ENCODE data around the gene IMP4.

The IMP4 gene

DNA sequence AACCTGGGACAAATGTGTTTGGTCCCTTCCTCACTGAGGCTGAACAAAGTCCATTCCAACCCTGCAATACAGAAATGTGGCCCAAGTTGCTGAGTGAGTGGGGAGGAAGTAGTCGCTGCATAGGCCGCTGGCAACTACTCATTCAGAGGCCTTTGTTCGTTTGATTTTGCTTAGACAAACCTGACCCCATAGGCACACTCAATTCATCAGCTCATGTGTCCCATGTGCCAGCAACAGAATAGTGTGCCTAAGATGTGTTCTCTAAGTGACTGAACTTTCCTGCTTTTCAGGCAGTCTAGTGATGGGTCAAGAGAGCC lies 36.2 kb downstream of the IMP4 start:
- DNase-seq, result no peak

DNA sequence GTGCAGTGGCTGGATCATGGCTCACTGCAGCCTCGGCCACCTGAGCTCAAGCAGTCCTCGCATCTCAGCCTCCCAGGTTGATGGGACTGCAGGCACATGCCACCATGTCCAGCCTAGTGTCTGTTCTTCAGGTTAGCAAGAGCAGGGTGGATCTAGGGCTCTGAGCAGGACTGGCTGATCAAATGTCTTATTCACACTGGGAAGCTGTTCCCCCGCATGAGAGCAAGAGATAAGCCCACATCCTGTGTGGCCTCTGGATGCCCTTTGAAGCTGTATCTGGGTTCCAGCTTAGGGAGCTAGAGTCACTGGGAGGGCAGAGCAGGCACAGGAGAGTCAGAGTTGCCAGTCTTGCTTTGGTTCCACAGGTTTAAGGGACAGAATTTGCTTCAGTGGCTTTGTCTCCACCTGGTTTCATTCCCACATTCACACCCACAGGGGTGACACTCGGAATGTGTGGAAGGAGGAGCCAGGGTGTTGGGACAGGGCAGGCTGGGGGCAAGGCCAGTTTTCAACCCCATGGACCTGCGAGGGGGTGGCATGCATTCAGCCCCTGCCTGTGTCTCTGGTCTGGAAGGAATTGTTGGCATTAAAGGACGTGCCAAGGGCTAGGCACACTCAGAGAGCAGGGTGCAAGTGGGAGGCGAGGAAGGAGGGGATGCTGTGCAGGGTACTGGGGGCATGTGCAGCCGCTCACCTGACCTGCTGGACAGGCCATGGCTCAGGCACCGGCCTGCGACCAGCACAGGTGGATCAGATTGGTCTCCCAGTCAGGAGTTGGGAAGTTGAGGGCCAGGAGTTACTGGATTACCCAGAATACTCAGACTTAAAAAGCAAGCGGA lies 37.6 kb downstream of the IMP4 start:
- DNase-seq, result no peak

DNA sequence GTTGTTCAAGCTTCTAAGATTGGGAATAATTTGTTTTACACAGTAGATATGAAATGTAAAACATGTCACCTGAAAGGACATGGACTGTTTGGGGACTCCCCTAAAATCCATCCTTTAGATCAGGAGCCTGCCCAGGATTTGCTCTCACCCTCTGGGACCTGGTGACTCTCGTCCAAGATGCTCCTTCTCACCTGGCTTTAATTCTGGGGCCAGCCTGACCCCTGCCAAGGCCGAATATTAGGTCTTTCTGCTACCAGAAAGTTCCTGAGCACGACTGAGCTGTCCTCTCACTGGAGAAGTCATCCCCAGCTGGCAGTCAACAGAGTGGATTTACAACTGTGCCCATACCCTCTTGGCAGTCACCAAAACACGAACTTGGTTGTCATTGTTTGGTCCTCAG lies 38.4 kb downstream of the IMP4 start:
- no peak for DNase-seq

DNA sequence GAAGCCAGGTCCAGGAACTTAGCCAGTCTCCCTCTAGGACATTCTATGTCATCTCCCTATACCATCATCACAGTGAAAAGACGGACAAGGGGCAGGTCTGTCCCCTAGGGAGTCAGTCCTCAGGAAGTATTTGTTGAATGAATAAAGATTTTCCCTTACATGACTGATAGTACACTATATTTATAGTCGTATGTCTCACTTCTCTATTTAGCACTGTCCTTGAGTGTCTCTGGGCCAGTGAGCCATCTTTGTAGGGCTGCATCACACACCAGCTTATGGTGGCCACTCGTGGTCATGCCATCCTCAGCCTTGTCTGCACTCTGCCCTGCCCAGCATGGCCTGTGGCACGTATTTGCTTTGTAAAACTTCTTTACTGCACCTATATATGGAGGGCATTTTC lies 38.9 kb downstream of the IMP4 start:
- DNase-seq, result no peak

DNA sequence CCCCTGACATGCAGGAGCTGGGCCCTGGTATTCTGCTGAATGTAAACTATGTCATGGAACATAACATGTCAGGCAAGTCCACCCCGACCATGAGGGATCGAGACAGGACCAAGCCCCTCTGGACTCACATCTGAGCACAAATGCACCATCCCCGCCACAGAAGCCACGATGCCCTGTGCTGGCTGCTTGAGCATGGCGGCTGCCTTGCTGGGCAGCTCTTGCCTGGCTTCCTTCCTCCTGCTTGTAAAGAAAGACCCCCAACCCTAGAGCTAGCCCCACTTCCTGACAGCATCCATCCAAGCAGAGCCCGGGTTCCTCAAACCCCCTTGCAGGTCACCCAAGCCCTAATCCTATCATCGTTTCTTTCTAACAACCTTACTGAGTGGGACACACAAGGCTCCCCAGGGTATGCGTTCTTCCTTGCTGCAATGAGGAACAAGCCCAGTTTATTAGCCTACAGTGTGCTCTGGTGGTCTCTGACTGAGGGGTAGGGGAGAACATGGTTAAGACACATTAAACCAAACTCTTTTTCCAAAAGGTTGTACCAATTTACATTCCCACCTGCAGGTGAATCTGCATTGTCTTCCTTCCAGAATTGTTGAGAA lies 39.7 kb downstream of the IMP4 start:
- DNase-seq, result no peak

DNA sequence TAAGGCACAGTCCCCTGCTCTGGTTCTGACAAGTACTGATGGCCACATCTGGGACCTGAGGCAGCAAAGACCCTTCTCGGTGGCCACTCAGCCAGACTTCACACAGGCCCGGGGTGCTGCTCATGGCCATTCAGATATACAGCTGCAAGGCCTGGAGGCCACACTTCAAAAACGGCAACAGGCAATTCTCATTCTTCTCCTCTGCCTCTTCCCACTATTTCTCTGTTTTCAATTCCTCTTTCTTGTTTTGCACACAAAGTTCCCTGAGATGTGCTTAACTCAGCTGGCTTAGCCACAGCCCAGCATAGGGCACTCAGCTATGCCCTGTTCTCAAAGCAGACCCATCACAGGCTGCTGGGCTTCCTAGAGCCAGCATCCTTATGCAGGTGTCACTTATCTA lies 43.0 kb downstream of the IMP4 start:
- no peak for DNase-seq

DNA sequence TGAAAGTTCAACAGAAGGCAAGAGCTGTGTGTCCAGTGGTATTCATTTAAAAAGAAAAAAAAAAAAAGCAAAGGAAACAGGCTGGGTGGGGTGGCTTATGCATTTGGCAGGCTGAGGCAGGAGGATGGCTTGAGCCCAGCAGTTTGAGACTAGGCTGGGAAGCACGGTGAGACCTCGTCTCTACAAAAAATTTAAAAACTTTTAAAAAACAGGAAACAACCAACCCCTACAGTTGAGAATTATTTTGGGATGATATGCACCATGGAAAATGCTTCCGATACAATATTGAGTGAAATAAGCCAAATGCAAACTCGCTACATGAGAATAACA lies 44.3 kb downstream of the IMP4 start:
- DNase-seq, result no peak

DNA sequence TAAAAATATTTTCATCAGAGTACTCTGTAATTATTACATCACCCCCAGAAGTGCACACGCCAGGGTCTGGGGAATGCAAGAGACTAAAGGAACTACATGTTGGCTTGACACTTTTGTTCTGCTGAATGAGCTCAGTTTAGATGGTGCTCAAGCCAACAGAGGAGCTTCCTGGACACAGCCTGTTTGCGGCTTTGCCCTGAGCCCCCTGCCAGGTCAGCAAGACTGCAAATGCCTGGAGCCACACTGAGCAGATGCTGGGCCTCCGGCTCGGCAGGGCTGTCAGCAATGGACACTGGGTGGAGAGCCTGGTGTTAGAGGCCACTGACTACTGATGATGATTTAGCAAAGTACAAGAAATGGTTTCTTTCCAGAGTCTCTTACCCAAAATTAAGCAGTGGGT lies 45.1 kb downstream of the IMP4 start:
- DNase-seq, result no peak

DNA sequence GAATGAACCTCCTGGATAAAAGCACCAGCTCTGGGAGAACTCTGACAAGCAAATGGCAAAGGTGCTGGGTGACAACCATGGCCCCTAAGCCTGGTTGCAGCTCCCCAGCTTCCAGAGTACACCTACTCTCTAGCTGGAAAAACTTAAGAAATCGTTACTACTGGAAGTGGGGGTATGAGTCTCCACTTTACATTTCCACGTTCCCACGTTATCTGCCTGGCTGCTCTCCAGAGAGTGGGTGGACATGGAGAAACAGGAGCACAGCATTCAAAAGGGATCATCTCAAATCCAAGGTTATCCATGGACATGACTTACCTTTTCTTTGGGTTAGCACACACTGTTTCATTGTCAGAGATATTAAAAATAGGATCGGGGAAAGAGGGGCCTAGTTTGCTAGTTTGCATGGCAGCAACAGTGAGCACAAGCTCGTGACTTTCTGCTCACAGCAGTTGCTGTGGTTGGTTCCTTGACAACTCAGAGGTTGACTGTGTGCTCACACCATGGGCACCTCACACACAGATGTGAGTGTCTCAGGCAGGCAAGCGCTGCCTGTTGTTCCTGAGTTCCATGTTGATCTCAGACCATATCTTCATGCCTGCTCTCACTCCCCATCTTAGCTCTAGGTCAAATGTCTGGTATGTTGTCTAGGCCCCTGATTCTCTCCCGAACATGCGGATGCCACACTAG lies 45.7 kb downstream of the IMP4 start:
- DNase-seq, result no peak

DNA sequence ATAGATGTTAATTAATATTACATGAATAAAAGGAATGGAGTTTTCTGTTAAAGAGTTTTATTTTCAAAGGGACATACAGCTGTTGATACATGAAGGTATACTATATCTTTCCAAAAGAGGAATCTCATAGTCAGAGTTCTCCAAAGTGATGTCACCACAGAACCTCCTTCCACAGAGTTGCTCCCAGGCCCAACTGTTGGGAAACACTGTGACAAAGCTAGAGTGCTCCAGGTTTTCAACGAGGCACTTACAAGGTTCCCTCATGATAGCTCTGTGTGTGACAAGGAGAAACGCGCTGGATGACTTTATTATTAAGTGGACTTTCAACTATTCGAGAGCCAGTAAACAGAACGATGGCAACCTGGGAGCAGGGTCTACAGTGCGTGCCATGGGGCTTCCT lies 46.7 kb downstream of the IMP4 start:
- no peak for DNase-seq

DNA sequence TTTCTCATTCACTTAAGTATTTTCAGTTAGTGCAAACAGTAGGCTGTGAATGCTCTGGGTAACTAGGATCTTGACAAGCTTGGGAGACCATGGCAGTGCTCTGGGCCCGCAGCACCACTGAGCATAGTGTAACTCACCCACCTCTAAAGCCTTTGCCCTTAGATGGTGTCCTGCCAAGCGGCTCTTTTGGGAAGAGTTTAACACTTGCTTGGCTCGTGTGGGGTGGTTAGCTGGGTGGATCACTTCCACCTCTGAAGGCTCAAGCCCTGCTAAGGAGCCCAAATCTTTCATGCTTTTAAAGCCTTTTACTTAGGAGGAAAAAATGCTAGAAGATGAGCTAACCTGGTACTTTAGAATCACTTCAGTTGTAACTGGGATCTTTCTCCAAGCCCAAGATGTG lies 47.1 kb downstream of the IMP4 start:
- no peak for DNase-seq

DNA sequence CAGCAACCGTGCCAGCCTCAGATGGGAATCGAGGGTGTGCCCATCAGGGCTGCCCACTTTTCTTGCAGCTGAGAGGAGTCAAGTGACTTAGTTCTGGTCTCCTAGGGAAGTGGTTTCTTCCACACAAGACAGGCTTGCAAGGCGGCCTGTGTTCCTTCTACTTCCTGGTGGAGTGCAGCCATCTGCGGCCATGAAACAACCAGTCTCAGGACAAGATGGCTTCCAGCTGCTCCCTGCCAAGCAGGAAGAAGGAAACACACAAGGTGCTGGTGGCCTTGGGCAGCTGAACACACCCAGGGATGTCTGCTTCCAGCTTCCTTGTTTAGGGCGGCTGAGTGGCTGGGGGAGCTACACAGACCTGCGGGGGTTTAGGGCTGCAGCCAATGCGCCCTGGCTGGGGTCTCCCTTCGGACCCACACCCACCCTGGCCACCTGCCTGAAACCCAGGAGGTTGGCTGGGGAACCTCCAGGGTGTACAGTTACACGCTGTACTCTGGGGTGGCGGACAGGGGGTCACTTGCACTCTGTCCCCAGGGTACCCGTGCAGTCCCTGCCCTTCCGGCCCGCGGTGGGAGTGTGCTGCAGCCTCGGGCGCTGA lies 47.9 kb downstream of the IMP4 start:
- DNase-seq, result no peak

DNA sequence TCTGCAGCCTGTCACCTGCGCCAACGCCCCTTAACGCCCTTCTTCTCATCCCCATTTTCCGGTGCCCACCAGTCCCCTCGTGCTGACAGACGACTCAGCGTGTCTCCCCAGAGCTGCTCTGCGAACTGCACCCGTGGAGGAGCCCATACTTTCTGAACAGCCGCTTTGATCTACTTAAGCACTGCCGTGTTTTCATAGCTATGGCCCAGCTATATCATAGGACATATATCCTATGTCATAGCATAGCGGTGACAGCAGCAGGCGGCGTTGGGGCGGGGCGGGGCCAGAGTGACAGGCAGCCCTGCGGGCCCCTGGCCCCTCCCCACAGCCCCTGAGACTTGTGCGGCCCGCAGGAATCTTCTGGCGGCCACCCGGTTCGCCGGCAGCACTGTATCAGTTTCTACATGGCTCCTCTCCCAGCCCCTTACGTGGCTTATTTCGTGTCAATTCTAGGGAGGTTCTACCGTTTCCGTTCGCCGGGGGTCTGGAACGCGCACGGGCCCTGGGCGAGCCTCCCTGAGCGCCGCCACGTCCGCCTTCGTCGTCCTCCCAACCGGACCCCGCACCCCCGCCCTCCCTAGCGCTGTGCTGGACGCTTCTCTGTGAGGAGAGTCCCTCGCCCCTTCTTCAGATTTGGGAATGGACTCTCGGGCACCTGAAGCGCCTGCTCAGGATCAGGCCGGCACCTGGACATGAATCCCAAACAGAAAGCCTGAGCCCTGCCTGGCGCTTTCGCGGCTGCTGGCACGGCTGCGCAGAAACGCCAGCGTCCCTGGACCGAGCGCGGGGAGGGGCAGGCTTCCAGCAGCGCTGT lies 48.6 kb downstream of the IMP4 start:
- DNase-seq, result peak; percentile 48 to 64

DNA sequence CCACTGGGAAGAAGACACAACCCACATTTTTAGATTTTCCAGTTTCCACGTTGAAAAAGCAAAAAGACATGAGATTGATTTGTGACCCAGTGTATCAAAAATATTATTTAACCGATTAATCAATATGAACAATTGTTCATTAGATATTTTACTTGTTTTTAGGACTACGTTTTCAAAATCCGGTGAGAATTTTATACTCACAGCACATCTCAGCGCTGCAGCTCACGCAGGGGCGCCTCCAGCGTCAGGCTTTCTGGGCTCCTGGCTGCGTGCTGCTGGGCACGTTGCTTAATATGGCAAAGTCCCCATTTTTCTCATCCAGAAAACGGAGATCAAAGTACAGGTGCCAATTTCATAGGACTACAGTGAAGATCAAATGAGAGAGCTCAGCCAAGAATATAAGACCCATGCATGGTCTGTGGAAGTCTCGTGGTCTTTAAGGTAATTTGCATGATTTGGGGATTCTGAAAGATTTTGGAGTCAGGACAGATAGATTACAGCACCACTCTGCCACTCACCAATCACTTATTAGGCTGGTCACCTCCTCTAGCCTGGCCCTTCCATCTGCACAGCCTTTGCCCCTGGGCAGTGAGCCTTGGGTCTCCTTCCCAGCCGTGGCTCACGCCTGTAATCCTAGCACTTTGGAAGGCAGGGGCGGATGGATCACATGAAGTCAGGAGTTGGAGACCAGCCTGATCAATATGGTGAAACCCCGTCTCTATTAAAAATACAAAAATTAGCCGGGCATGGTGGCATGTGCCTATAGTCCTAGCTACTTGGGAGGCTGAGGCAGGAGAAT lies 49.4 kb downstream of the IMP4 start:
- no peak for DNase-seq

DNA sequence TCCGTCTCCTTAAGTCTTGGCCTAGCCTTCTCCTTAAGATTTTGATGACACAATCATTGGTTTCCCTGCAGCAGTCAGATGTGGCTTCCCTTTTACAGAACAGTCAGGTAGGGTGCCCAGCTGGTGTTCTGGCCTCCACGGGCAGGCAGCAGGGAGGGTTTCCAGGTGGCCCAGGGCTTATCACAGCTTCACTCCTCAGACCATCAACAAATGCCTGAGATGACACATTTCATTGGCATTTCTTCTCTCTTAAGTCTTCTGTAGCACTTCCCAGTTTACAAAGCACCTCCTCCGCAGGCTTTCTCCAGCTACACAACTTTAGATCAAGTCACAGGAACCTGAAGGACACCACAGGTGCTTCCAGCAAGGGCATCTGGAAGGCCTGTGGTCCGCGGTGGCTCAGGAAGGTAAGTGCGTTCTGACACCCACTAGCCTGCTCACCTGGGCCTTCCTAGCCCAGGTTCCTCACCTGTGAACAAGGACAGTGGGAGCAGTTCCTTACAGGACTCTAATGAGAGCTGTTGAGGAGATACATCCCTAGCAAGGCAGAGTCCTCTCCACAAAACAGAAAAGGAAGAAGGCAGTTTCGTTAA lies 50.7 kb downstream of the IMP4 start:
- DNase-seq, result no peak
